Measurements from ENCODE around the gene KIF23. TPM values are rescaled to one million over a fixed set of nuclear protein-coding genes. Genes with fewer than 3 reads are reported as not detected.
A peak's percentile ranks its signal among the peaks of the same experiment; 100 is the strongest.

Gene KIF23
- total and polyA plus RNA-seq, 2 donors (not counting 1 experiment from before 2014, with no cell fraction given), result 16.5 to 19.4 TPM

- no peak overlapping the region for H3K4me2 ChIP-seq (ENCODE audit: extremely low read depth, insufficient read depth, low read length)
- H3K4me1 ChIP-seq (ENCODE audit: control insufficient read depth, extremely low read depth, insufficient read depth, low read length), result no peaks in the 10 kb centered on the region
- H3K4me3 ChIP-seq (replicated peaks in 1 of 4; ENCODE audit: control extremely low read depth in 1 of 4, insufficient read depth in 1 of 4, low read depth in 3 of 4, low read length in 4 of 4), result no peak overlapping the region
- no peak overlapping the region for H3K27ac ChIP-seq (ENCODE audit: insufficient read depth, low read length)
- no peak overlapping the region for H2AFZ ChIP-seq (ENCODE audit: low read length)
- no peaks in the 10 kb centered on the region for H3K79me2 ChIP-seq (ENCODE audit: control insufficient read depth, insufficient read depth, low read length)
- H3K9me3 ChIP-seq (ENCODE audit: control insufficient read depth, insufficient read depth, low read depth, low read length), result no peaks in the 10 kb centered on the region
- TF ChIP-seq CTCF (conservative IDR thresholded peaks at IDR 0.05 in 1 of 2, IDR thresholded peaks at IDR 0.05 in 1 of 2; ENCODE audit: low read depth in 1 of 2, low read length in 2 of 2) (no peak), EZH2 (IDR thresholded peaks at IDR 0.05; ENCODE audit: low read length, missing control alignments) (no peak)
- no peaks in the 10 kb centered on the region for H4K20me1 ChIP-seq (ENCODE audit: control insufficient read depth, extremely low read depth, insufficient read depth, low read length)
- DNase-seq (ENCODE audit: low read depth in 2 of 2), result peak in 1 of 2 donors; percentile 38
- H3K9ac ChIP-seq (ENCODE audit: insufficient read depth, low read length), result no peak overlapping the region
- H3K36me3 ChIP-seq (ENCODE audit: control insufficient read depth, insufficient read depth, low read length), result no peaks in the 10 kb centered on the region
- peaks cover 2% of the 10 kb centered on the region for H3K27me3 ChIP-seq (ENCODE audit: control insufficient read depth, insufficient read depth, low read length)
These were observed 58.4 kb downstream of the KIF23 start for GRCh38 chr15:69472562-69472961.

GRCh38 chr15:69474291-69474690 is 60.1 kb downstream of the KIF23 start:
- Histone ChIP-seq H3K27ac (ENCODE audit: insufficient read depth, low read length) (no peak overlapping the region), H3K4me2 (ENCODE audit: extremely low read depth, insufficient read depth, low read length) (no peak overlapping the region), H2AFZ (ENCODE audit: low read length) (no peak overlapping the region), H3K4me3 (replicated peaks in 1 of 4; ENCODE audit: control extremely low read depth in 1 of 4, insufficient read depth in 1 of 4, low read depth in 3 of 4, low read length in 4 of 4) (no peak overlapping the region), H3K9ac (ENCODE audit: insufficient read depth, low read length) (no peak overlapping the region), H3K36me3 (ENCODE audit: control insufficient read depth, insufficient read depth, low read length) (no peaks in the 10 kb centered on the region), H3K27me3 (ENCODE audit: control insufficient read depth, insufficient read depth, low read length) (peaks cover 2% of the 10 kb centered on the region), H3K79me2 (ENCODE audit: control insufficient read depth, insufficient read depth, low read length) (no peaks in the 10 kb centered on the region), H4K20me1 (ENCODE audit: control insufficient read depth, extremely low read depth, insufficient read depth, low read length) (no peaks in the 10 kb centered on the region), H3K4me1 (ENCODE audit: control insufficient read depth, extremely low read depth, insufficient read depth, low read length) (no peaks in the 10 kb centered on the region), H3K9me3 (ENCODE audit: control insufficient read depth, insufficient read depth, low read depth, low read length) (no peaks in the 10 kb centered on the region)
- TF ChIP-seq EZH2 (IDR thresholded peaks at IDR 0.05; ENCODE audit: low read length, missing control alignments), result no peak
- no peak for TF ChIP-seq CTCF (conservative IDR thresholded peaks at IDR 0.05 in 1 of 2, IDR thresholded peaks at IDR 0.05 in 1 of 2; ENCODE audit: low read depth in 1 of 2, low read length in 2 of 2)
- peak in 1 of 2 donors; percentile 69 for DNase-seq (ENCODE audit: low read depth in 2 of 2)

- Histone ChIP-seq H3K4me2 (ENCODE audit: extremely low read depth, insufficient read depth, low read length) (no peak overlapping the region), H3K9me3 (ENCODE audit: control insufficient read depth, insufficient read depth, low read depth, low read length) (no peaks in the 10 kb centered on the region), H3K36me3 (ENCODE audit: control insufficient read depth, insufficient read depth, low read length) (no peaks in the 10 kb centered on the region), H4K20me1 (ENCODE audit: control insufficient read depth, extremely low read depth, insufficient read depth, low read length) (no peaks in the 10 kb centered on the region), H3K27ac (ENCODE audit: insufficient read depth, low read length) (no peak overlapping the region), H3K79me2 (ENCODE audit: control insufficient read depth, insufficient read depth, low read length) (no peaks in the 10 kb centered on the region), H3K4me3 (replicated peaks in 1 of 4; ENCODE audit: control extremely low read depth in 1 of 4, insufficient read depth in 1 of 4, low read depth in 3 of 4, low read length in 4 of 4) (no peak overlapping the region), H3K27me3 (ENCODE audit: control insufficient read depth, insufficient read depth, low read length) (no peaks in the 10 kb centered on the region), H3K9ac (ENCODE audit: insufficient read depth, low read length) (no peak overlapping the region), H3K4me1 (ENCODE audit: control insufficient read depth, extremely low read depth, insufficient read depth, low read length) (no peaks in the 10 kb centered on the region), H2AFZ (ENCODE audit: low read length) (no peak overlapping the region)
- TF ChIP-seq EZH2 (IDR thresholded peaks at IDR 0.05; ENCODE audit: low read length, missing control alignments), result no peak
- TF ChIP-seq CTCF (conservative IDR thresholded peaks at IDR 0.05 in 1 of 2, IDR thresholded peaks at IDR 0.05 in 1 of 2; ENCODE audit: low read depth in 1 of 2, low read length in 2 of 2), result peak in 1 of 2 donors; percentile 17
- no peak for DNase-seq (ENCODE audit: low read depth in 2 of 2)
These were observed 60.8 kb downstream of the KIF23 start for GRCh38 chr15:69474846-69475455.

All from fibroblast of lung (primary cell).